Stimulated activated CD4-positive, alpha-beta T cell treated with anti-CD3 and anti-CD28 coated beads, TNF-alpha, amount 100 ng/mL, for 1 hour (primary cell): ENCODE results near the gene JADE2.
"Not testable (repeated sequence)": the region's sequence is repeated elsewhere in the genome, so short reads cannot be mapped to it uniquely, and the experiment has no call there.

Experiments
- DNase-seq, 3 donors: peaks; one replicate each; pipeline ENCODE4 v3.0.0-alpha.2; 2020; ENCODE audit warnings: low read depth in 3 of 3, low spot score in 1 of 3

Gene JADE2

GRCh38 chr5:134507452-134507851, 18.0 kb upstream of the JADE2 start:
- no peak for DNase-seq

- DNase-seq, result no peak
Measured at GRCh38 chr5:134508521-134509195, 16.8 kb upstream of the JADE2 start.

GRCh38 chr5:134509308-134510040, 16.0 kb upstream of the JADE2 start:
- no peak for DNase-seq

GRCh38 chr5:134510970-134511795, 14.3 kb upstream of the JADE2 start:
- peak in 1 of 3 donors; percentile 51 for DNase-seq

- no peak for DNase-seq
Measured at GRCh38 chr5:134511796-134512660, 13.4 kb upstream of the JADE2 start.

GRCh38 chr5:134512661-134512999, 12.8 kb upstream of the JADE2 start:
- no peak for DNase-seq

GRCh38 chr5:134515801-134516200, 9.7 kb upstream of the JADE2 start:
- no peak for DNase-seq

- DNase-seq, result not testable (repeated sequence)
Measured at GRCh38 chr5:134516984-134517383, 8.5 kb upstream of the JADE2 start.

GRCh38 chr5:134517553-134517952, 7.9 kb upstream of the JADE2 start:
- no peak for DNase-seq

GRCh38 chr5:134519989-134520388, 5.5 kb upstream of the JADE2 start:
- DNase-seq, result no peak

- DNase-seq, result no peak
Measured at GRCh38 chr5:134521841-134522240, 3.6 kb upstream of the JADE2 start.

GRCh38 chr5:134523543-134524271, 1.8 kb upstream of the JADE2 start:
- no peak for DNase-seq

GRCh38 chr5:134524272-134524825, 1.1 kb upstream of the JADE2 start:
- peak in 2 of 3 donors; percentile 43 to 47 for DNase-seq

- peak in 2 of 3 donors; percentile 23 to 38 for DNase-seq
Measured at GRCh38 chr5:134525683-134526482, 413 bp downstream of the JADE2 start.

GRCh38 chr5:134526483-134527155, 1.1 kb downstream of the JADE2 start:
- DNase-seq, result peak in 2 of 3 donors; percentile 28 to 57

GRCh38 chr5:134527156-134527960, 1.9 kb downstream of the JADE2 start:
- peak in 2 of 3 donors; percentile 38 to 65 for DNase-seq

GRCh38 chr5:134527961-134528424, 2.5 kb downstream of the JADE2 start:
- no peak for DNase-seq

GRCh38 chr5:134528556-134528955, 3.1 kb downstream of the JADE2 start:
- DNase-seq, result no peak
